Glutamatergic neuron (in vitro differentiated cells): ENCODE data around the gene IFNAR2. TPM values are rescaled to one million over a fixed set of nuclear protein-coding genes. Genes with fewer than 3 reads are reported as not detected.

Experiments used
- DNase-seq: peaks from one replicate; pipeline ENCODE4 v3.0.0; 2022
- H3K27ac Mint-ChIP-seq: one replicate; pipeline ENCODE4 v1.8.0; 2020; ENCODE audit warnings: mild to moderate bottlenecking, mixed read lengths, inconsistent platforms; ENCODE audit not compliant: unreplicated experiment
- H3K27me3 Mint-ChIP-seq: one replicate; pipeline ENCODE4 v1.8.0; 2020; ENCODE audit warnings: mild to moderate bottlenecking, moderate library complexity, mixed read lengths, inconsistent platforms; ENCODE audit not compliant: unreplicated experiment
- H3K36me3 Mint-ChIP-seq: one replicate; pipeline ENCODE4 v1.8.0; 2020; ENCODE audit warnings: mild to moderate bottlenecking, mixed read lengths, inconsistent platforms; ENCODE audit not compliant: unreplicated experiment
- H3K4me1 Mint-ChIP-seq: one replicate; pipeline ENCODE4 v1.8.0; 2020; ENCODE audit warnings: mild to moderate bottlenecking, low read depth, mixed read lengths, inconsistent platforms; ENCODE audit not compliant: unreplicated experiment
- H3K4me3 Mint-ChIP-seq: one replicate; pipeline ENCODE4 v1.8.0; 2020; ENCODE audit warnings: mild to moderate bottlenecking, mixed read lengths, inconsistent platforms; ENCODE audit not compliant: unreplicated experiment
- H3K9me3 Mint-ChIP-seq: one replicate; pipeline ENCODE4 v1.8.0; 2020; ENCODE audit warnings: mild to moderate bottlenecking, moderate library complexity, mixed read lengths, inconsistent platforms; ENCODE audit not compliant: unreplicated experiment
- CTCF ChIP-seq: fragments of 200-600 bp; sonication (generic); IDR thresholded peaks from one replicate; pipeline ENCODE4 v1.5.0; 2021; ENCODE audit not compliant: partially characterized antibody, unreplicated experiment
- total RNA-seq: library from RNA; stranded (reverse); fragmentation: NEBNext Ultra II Directional; extraction: Animal tissue kit (Norgen Biotek cat#: 25700); gene quantifications from one replicate; pipeline ENCODE4 v1.2.1, GENCODE V29; 2021; ENCODE audit not compliant: unreplicated experiment

IFNAR2 gene
- total RNA-seq, 1 donor from 2014 or later, result 6.9 TPM

DNA sequence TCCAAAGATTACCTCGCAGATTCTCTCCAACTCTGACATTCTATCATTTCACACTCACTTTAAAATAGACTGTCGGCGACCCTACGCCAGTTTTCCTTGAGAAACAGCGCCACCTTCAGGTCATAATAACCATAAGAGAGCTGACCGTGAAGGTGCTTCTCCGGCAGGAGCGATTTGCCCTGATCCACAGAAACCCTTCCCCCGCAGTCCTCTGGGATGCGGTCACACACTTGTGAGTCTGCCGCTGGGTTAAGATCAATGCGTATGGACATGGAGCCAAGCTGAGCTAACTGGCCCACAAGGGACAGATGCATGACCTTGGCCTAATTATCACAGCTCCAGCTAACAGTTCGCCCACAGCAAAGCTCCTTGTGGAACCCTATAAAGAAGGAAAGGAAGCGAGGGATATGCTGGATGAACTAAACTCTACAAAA, 32.8 kb upstream of the IFNAR2 start:
- Mint-ChIP-seq H3K4me3 (peak overlapping the region; percentile 40), H3K36me3 (no peaks in the 10 kb centered on the region)

GRCh38 chr21:33197496-33197895, 32.2 kb upstream of the IFNAR2 start:
- no peak overlapping the region for H3K27ac Mint-ChIP-seq
- H3K9me3 Mint-ChIP-seq, result no peaks in the 10 kb centered on the region
- no peak for DNase-seq
- no peaks in the 10 kb centered on the region for H3K36me3 Mint-ChIP-seq
- peak overlapping the region; percentile 44 for H3K4me3 Mint-ChIP-seq
- peaks cover 1% of the 10 kb centered on the region for H3K27me3 Mint-ChIP-seq
- peaks cover 32% of the 10 kb centered on the region for H3K4me1 Mint-ChIP-seq
- TF ChIP-seq CTCF, result no peak

More for the DNA sequence above, 32.8 kb upstream of the IFNAR2 start:
- Mint-ChIP-seq H3K9me3 (no peaks in the 10 kb centered on the region), H3K4me1 (peaks cover 32% of the 10 kb centered on the region), H3K27ac (no peak overlapping the region), H3K27me3 (peaks cover 1% of the 10 kb centered on the region)
- peak; percentile 85 for DNase-seq
- TF ChIP-seq CTCF, result peak; percentile 89

DNA sequence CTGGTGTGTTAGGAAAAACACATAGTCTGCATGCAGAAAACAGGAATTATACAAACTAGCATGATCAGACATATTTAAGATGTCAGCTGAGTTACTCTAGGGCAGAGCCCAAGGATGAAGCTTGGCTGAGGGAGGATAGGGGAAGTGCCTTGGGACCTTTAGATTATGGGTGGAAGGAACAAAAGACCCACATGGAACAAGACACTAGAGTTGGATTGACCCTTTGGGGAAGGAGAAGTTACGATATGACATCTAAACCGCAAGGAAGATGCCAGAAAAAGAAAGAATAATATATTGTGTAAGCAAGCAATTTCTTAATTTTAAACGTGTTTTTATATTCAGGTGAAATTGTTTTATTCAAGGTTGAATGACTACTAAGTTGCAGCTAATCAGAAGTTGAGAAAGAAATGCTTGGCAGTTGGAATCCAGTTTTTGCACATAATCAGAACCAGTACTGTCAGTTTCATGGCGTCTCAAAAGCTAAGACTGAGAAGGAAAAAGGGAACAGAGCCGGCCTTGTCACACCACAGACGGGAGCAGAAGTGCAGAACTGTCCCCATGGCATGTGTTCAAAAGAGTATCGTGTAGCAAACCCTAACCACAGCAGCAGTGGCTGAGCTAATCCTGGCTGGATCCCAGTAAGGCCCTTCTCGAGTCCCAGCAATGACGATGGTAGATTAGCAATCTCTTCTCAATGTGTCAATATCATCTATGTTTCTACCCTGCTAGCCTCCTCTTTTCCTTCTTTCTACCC, 31.2 kb upstream of the IFNAR2 start:
- no peak for DNase-seq
- Mint-ChIP-seq H3K27me3 (peaks cover 1% of the 10 kb centered on the region), H3K4me3 (no peak overlapping the region), H3K27ac (no peak overlapping the region), H3K4me1 (peaks cover 32% of the 10 kb centered on the region), H3K36me3 (no peaks in the 10 kb centered on the region), H3K9me3 (no peaks in the 10 kb centered on the region)
- TF ChIP-seq CTCF, result no peak

DNA sequence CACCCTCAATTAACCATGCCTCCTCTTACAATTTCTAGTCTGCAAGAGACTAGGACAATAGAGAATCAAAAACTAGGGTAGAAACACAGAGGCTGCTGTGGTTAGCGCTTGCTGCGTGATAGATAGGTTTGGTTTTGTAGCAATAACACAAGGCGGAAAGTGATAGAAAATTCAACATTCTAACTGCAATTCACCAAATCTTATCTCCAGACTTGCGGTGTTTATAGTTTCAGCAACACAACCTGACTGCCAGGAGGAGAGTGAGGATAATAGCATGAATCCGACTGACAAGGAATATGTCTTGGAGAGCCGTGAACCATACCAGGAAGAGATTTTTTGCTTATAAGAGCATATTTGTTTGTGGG, 30.7 kb upstream of the IFNAR2 start:
- Mint-ChIP-seq H3K36me3 (no peaks in the 10 kb centered on the region), H3K9me3 (no peaks in the 10 kb centered on the region), H3K27ac (no peak overlapping the region), H3K4me1 (peaks cover 32% of the 10 kb centered on the region), H3K4me3 (no peak overlapping the region), H3K27me3 (peaks cover 1% of the 10 kb centered on the region)
- no peak for TF ChIP-seq CTCF
- no peak for DNase-seq

- Mint-ChIP-seq H3K4me3 (peak overlapping the region; percentile 50), H3K27ac (peak overlapping the region; percentile 67)
- DNase-seq, result peak; percentile 59
Observed at GRCh38 chr21:33199516-33200217, 30.1 kb upstream of the IFNAR2 start.

More at GRCh38 chr21:33199516-33200217, 30.1 kb upstream of the IFNAR2 start:
- H3K4me1 Mint-ChIP-seq, result peaks cover 32% of the 10 kb centered on the region
- H3K36me3 Mint-ChIP-seq, result no peaks in the 10 kb centered on the region
- H3K9me3 Mint-ChIP-seq, result no peaks in the 10 kb centered on the region
- H3K27me3 Mint-ChIP-seq, result peaks cover 1% of the 10 kb centered on the region
- TF ChIP-seq CTCF, result peak; percentile 65
